PC-3 (cell line): ENCODE data around the gene FLYWCH1.

Source experiments
- CTCF ChIP-seq: fragments of 300-600 bp; sonication (generic); conservative IDR thresholded peaks from 2 replicates; pipeline ENCODE4 v1.5.1; 2017; ENCODE audit warnings: antibody characterized with exemption, low read depth, mild to moderate bottlenecking, low read length
- EZH2phosphoT487 ChIP-seq: fragments of 300-600 bp; sonication (generic); IDR thresholded peaks from 2 replicates; pipeline ENCODE4 v1.6.1; 2018; ENCODE audit warnings: mild to moderate bottlenecking, antibody characterized with exemption, low read length, borderline replicate concordance

DNA sequence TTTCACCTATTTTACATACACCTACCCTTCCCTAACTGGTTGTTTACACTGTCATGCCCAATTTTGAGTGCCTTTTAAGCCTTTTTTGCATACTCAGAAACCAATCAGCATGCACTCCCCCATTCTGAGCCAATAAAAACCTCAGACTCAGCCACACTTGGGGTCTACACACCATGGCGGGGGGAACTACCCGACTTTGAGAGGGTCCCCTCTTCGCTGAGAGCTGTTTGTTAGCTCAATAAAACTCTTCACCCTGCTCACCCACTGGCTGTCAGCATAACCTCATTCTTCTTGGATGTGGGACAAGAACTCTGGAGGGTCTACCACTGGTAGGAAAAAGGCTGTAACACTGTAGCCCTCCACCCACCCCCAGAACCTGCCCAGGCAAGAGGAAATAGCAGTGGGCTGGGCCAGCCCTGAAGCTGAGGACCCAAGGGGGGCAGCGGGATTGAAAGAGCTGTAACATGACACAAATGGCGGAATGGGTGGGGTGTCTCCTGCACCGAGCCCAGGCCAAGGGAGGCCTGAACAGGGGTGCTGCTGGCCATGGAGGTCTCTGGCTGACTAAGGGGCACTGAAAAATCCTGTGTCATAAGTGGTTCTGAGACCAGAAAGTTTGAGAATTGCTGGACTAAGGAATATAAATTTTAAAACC lies 31.8 kb upstream of the FLYWCH1 start:
- TF ChIP-seq CTCF (no peak), EZH2phosphoT487 (no peak)
